ENCODE data around the gene ERF.

GRCh38 chr19:42212886-42213285 lies 42.0 kb downstream of the ERF start:
- TF ChIP-seq POLR2A (IDR thresholded peaks at IDR 0.05) (no peak), CTCF (IDR thresholded peaks at IDR 0.05) (no peak)

All from sigmoid colon (tissue), 3 donors.